Parathyroid adenoma (tissue), 2 donors: ENCODE measurements around the gene ARHGAP33.

ENCODE experiments used
- H2AFZ ChIP-seq: fragments of 300-600 bp; sonication (generic); one replicate; pipeline ENCODE4 v1.7.0; 2017; ENCODE audit warnings: antibody characterized with exemption, mild to moderate bottlenecking
- H3K27ac ChIP-seq: fragments of 300-600 bp; sonication (generic); one replicate; pipeline ENCODE4 v1.7.0; 2017
- H3K27me3 ChIP-seq: fragments of 300-600 bp; sonication (generic); one replicate; pipeline ENCODE4 v1.7.0; 2017; ENCODE audit warnings: low read length; ENCODE audit not compliant: control insufficient read depth, insufficient read depth
- H3K36me3 ChIP-seq: fragments of 300-600 bp; sonication (generic); one replicate; pipeline ENCODE4 v1.7.0; 2017; ENCODE audit warnings: low read length; ENCODE audit not compliant: control insufficient read depth, insufficient read depth
- H3K4me1 ChIP-seq: fragments of 300-600 bp; sonication (generic); one replicate; pipeline ENCODE4 v1.7.0; 2017; ENCODE audit warnings: control low read depth
- H3K4me2 ChIP-seq: fragments of 300-600 bp; sonication (generic); one replicate; pipeline ENCODE4 v1.7.0; 2017; ENCODE audit warnings: low read length
- H3K4me3 ChIP-seq: fragments of 300-600 bp; sonication (generic); one replicate; pipeline ENCODE4 v1.7.0; 2017; ENCODE audit warnings: low read depth, low read length
- H3K79me2 ChIP-seq: fragments of 300-600 bp; sonication (generic); one replicate; pipeline ENCODE4 v1.7.0; 2017; ENCODE audit warnings: control low read depth
- H3K9ac ChIP-seq: fragments of 300-600 bp; sonication (generic); one replicate; pipeline ENCODE4 v1.7.0; 2017; ENCODE audit warnings: mild to moderate bottlenecking
- H3K9me3 ChIP-seq: fragments of 300-600 bp; sonication (generic); one replicate; pipeline ENCODE4 v1.7.0; 2017; ENCODE audit warnings: low read length; ENCODE audit not compliant: control insufficient read depth
- CTCF ChIP-seq: fragments of 300-600 bp; sonication (generic); IDR thresholded peaks from one replicate; pipeline ENCODE4 v1.7.0; 2017; ENCODE audit warnings: antibody characterized with exemption, mild to moderate bottlenecking
- donor health status: primary hyperparathyroidism.

ARHGAP33 gene

GRCh38 chr19:35729763-35730162 lies 45.6 kb upstream of the ARHGAP33 start:
- Histone ChIP-seq H3K4me1 (no peaks in the 10 kb centered on the region), H3K79me2 (peaks cover 6% of the 10 kb centered on the region), H3K9ac (no peak overlapping the region), H3K4me3 (no peak overlapping the region), H3K4me2 (no peak overlapping the region), H2AFZ (no peak overlapping the region), H3K36me3 (no peaks in the 10 kb centered on the region), H3K27me3 (no peaks in the 10 kb centered on the region), H3K27ac (no peak overlapping the region), H3K9me3 (no peaks in the 10 kb centered on the region)
- TF ChIP-seq CTCF: no peak

GRCh38 chr19:35730326-35730725 lies 45.0 kb upstream of the ARHGAP33 start:
- Histone ChIP-seq H3K9me3 (no peaks in the 10 kb centered on the region), H3K79me2 (peaks cover 4% of the 10 kb centered on the region), H3K4me3 (no peak overlapping the region), H3K27me3 (no peaks in the 10 kb centered on the region), H3K4me2 (no peak overlapping the region), H3K9ac (no peak overlapping the region), H2AFZ (no peak overlapping the region), H3K4me1 (no peaks in the 10 kb centered on the region), H3K27ac (no peak overlapping the region), H3K36me3 (no peaks in the 10 kb centered on the region)
- no peak for TF ChIP-seq CTCF

- no peak overlapping the region for H3K4me3 ChIP-seq
- H3K36me3 ChIP-seq: no peaks in the 10 kb centered on the region
- H3K4me1 ChIP-seq: no peaks in the 10 kb centered on the region
- no peak overlapping the region for H3K27ac ChIP-seq
- H3K9ac ChIP-seq: no peak overlapping the region
- H3K9me3 ChIP-seq: no peaks in the 10 kb centered on the region
- H3K79me2 ChIP-seq: peaks cover 3% of the 10 kb centered on the region
- H2AFZ ChIP-seq: no peak overlapping the region
- H3K4me2 ChIP-seq: no peak overlapping the region
- no peak for TF ChIP-seq CTCF
- H3K27me3 ChIP-seq: no peaks in the 10 kb centered on the region
Measured at GRCh38 chr19:35731353-35731752, 44.0 kb upstream of the ARHGAP33 start.

- Histone ChIP-seq H2AFZ (no peak overlapping the region), H3K9me3 (no peaks in the 10 kb centered on the region), H3K79me2 (peaks cover 3% of the 10 kb centered on the region), H3K9ac (no peak overlapping the region), H3K4me1 (no peaks in the 10 kb centered on the region), H3K4me3 (no peak overlapping the region), H3K27ac (no peak overlapping the region), H3K27me3 (no peaks in the 10 kb centered on the region), H3K36me3 (no peaks in the 10 kb centered on the region), H3K4me2 (no peak overlapping the region)
- TF ChIP-seq CTCF: no peak
Measured at GRCh38 chr19:35731779-35732405, 43.5 kb upstream of the ARHGAP33 start.

GRCh38 chr19:35732540-35733179 lies 42.7 kb upstream of the ARHGAP33 start:
- H3K4me1 ChIP-seq: no peaks in the 10 kb centered on the region

More at GRCh38 chr19:35732540-35733179, 42.7 kb upstream of the ARHGAP33 start:
- H3K27ac ChIP-seq: no peak overlapping the region
- H3K79me2 ChIP-seq: peaks cover 3% of the 10 kb centered on the region
- no peak overlapping the region for H3K9ac ChIP-seq
- no peak overlapping the region for H3K4me3 ChIP-seq
- H3K4me2 ChIP-seq: no peak overlapping the region
- no peak overlapping the region for H2AFZ ChIP-seq
- H3K27me3 ChIP-seq: no peaks in the 10 kb centered on the region
- H3K36me3 ChIP-seq: no peaks in the 10 kb centered on the region
- no peak for TF ChIP-seq CTCF
- no peaks in the 10 kb centered on the region for H3K9me3 ChIP-seq
